ENCODE results near the gene GTPBP3.
A peak's percentile ranks its signal among the peaks of the same experiment; 100 is the strongest.

GTPBP3 gene

DNA sequence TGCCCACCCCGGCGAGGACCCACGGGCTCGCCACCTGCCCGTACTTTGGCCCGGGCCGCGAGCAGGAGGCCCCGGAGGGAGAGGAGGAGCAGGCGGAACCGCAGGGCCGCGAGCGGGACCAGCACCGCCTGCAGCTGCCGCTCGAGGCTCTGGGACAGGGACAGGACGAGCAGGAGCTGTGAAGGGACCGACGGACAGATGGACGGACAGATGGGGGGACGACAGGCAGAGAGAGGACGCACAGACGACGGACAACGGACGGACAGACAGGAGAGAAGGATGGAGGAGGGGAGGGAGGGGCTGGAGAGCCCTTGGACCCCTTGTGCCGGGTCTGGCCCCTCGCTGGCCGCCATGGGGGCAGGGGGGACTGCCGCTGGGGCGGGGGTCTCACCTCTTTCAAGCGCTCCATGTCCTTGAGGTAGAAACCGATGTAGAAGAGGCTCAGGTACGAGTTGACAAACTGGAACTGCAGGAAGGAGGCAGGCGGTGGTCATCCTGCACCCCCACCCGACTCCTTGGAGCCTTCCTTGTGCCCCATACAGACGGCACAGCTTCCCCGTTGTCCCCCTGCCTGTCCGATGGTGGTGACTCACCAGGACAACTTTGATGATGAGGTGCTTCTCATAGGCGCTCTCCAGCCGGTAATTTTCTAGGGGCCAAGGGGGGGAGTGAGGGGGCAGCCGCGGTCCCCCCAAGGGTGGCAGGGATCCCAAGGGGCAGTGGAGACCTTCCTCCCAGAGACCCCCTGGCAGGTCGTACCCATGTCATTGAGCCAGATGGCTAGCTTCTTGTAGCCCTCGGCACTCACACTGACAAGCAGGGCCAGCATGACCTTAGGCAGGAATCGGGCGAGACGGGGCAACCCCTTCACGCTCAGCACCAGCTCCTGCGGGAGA, 7.7 kb upstream of the GTPBP3 start:
- DNase-seq, result no peak

DNA sequence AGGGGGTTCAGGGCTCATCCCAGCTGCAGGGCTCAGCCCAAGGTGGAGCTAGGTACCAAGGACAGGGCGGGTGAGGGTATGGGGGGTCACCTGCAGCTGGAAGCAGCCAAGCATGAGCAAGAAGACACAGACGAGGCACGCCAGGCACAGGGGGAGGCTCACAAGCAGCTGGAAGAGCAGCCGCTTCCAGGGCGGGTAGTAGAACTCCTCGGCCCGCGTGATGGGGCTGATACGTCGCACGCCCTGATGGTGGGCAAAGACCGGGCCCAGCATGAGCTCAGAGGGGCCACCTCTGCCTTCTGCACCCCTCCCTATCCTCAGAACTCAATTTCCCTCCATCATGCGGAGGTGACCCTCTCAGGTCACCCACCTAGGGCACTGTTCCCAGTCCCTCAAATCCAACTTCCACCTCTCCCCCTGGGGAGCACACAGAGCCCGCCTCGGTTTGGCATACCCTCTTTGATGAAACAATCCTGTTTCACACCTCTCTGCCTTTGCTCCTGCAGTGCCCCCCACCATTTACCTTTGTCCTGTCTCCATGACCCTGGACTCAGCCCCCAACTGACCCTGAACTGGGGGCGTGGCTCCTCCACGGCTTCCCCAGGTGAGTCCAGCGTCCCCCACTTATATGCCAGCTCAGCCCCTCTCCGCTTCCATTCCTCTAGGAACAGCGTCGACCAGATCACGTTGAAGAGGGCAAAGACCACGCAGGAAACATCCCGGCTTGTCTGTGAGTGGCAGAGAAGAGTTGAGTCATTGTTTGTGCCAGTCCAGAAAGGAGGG, 6.9 kb upstream of the GTPBP3 start:
- no peak for DNase-seq

DNA sequence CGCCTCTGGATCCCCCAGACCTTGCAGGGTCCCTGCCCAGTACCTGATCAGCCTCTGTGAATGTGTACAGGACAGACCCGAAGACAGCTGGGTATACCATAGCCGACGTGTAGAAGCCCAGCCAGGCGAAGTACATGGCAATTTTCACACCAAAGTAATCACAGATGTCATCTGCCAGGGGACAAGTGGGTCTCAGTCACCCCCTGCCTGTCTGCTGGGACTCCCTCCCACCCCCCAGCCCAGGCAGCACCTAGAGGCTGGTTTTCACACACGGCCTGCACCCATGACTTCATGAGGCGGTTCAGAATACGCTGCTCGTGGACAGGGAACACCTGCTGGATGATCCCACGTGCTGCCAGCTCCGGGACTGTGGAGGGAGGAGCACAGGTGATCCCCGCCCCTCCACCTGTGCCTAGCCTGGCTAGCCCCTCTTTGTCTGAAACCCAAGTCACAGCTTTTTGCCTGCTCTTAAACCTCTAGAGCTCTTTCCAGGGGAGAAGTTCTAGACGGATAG, 6.3 kb upstream of the GTPBP3 start:
- no peak for DNase-seq

DNA sequence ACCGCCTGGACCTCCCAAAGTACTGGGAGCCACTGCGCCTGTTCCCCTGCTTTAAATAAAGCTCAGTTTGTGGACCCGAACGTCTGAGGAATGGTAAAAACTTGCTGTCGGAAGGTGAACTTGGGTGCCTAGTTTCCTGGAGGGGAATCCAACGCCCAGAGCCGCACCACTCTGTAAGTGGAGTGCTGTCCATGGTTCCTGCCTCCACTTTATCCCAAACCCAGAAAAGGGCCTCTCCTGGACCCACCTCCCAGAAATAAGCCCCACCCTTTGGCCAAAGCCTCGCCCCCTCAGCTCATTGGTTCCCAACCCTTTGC, 5.0 kb upstream of the GTPBP3 start:
- DNase-seq, result no peak

DNA sequence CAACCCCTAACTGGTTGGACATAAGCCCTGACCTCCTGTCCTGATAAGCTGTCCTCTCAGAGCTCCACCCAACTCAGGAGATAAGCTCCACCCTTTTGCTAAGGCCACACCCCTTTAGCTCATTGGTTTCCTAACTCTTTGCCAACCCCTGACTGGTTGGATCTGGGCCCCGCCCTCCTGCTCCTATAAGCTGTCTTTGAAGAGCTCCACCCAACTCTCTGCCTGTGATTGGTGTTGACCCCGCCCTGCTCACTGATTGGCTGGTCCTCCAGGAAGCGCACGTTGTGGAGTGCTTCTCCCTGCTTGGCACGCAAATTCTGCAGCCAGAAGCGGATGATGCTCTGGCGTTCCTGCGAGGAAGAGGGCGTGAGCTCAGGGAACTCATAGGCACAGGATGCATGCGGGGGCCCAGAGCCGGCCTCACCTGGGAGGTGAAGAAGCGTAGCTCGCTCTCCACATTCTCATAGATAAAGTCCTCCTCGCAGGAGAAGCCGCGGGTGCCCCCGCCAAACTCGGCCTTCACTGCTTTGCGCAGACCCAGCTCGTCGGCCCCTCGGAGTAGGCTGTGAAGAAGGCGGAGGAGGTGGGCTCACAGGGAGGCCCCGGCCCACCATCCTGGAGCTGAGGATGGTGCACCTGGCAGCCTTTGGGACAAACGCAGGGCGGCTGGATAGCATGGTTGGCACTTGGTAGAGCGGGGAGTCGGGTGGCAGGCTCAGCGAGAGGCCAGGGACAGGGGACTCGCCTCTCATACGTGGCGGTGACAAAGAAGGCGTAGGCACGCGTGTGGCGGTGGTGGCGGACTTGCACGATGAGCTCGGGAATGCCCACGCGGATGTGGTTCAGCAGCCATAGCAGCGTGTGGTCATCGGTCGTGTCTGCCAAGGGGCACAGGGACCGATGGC, 4.4 kb upstream of the GTPBP3 start:
- peak; percentile 42 for DNase-seq

DNA sequence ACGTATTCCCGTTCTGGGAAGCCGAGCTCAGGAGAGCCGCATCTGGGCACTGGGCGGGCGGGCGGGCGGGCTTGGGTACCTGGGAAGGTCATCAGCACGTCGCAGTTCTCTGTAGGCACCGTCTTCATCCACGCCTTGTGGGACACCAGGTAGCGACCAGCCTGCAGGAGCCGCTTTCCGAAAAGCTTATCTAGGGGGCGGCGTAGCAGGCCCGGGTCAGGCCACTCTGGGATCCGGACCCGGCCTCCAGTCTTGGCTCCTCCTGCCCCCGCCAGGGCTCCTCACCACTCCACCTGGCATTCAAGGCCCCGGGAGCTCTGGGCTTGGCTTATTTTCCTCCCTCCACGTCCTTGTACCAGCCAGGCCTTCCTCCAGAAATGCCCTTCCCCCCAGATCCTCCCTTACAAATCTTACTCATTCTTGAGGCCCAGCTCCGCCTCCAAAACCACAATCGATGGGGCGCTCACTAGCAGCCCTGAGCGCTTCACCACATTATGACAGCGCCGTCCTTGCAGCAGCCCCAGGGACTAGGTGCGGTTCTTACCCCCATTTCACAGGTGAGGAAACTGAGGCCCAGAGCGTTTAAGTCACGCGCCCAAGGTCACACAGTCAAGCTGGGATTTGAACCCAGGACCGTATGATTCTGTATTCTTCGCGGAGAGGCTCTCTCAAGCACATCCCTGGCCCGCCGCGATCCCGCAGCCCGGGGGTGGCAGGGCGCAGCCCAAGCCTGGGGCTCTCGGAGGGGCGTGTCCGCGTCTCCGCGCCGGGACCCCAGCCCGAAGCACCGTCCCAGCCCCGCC, 3.5 kb upstream of the GTPBP3 start:
- peak; percentile 78 for DNase-seq

DNA sequence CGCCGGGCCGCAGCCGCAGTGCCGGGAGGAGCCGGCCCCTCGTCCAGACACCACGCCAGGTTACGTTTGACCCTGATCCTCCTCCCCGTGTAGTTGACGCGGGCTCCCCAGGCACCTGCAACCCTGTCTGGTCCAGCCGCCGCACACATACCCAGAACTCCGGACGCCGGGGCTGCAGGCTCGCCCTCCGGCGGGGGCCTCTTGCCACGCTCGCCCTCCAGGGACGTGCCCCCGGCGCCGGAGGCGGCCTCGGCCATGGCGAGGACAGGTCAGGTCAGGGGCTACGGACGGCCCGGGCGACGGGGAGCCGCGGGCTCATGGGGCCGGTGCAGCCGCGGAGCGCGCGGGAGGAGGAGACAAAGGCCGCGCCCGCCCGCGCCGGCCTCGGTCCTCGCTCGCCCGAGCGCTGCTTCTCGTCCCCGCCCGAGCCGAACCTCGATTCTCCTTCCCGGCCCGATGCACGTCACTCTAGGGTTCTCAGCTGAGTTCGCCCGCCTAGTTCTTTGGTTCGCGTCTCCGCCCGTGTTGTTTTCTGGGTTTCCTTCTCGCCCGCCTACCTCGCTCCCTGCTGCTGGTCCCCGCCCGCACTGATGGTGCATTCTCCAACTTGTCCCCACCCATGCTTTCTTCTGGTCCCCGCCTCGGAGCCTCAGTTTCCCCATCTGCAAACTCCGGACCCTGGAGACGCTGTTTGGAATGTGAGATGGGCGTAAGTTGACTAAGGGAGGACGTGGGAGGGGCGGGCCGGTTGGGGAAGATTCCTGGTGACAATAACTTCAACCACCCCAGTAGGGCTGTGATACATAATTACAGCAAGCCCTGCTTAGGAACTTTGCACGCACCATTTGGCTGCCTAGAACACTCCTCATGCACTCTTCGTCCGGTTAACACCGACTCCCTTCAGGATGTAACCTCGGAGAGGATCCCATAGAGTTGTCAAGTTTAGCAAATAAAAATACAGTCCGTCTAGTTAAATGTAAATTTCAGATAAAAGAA, 2.6 kb upstream of the GTPBP3 start, which contains the start of gene ANO8:
ANO8 (minus strand) TSS at position 442 of the 996 bp plus-strand sequence; CDS start at position 257, 185 bp downstream.
- DNase-seq, result peak; percentile 100

DNA sequence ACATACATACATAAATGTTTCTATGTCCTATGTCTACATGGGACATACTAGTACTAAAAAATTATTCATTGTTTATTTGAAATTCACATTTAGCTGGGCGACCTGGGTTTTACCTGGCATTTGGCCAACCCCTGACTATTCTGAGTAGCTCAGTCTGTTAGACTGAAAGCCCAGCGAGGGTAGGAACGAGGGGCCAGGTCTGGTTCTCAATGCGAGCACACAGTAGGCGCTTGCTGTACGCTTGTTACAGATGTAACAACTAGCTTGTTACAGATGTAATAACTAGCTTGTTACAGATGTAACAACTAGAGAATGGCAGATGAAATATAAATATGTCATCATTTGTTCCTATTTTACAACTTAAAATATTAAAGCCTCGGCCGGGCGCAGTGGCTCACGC, 1.8 kb upstream of the GTPBP3 start:
- no peak for DNase-seq

DNA sequence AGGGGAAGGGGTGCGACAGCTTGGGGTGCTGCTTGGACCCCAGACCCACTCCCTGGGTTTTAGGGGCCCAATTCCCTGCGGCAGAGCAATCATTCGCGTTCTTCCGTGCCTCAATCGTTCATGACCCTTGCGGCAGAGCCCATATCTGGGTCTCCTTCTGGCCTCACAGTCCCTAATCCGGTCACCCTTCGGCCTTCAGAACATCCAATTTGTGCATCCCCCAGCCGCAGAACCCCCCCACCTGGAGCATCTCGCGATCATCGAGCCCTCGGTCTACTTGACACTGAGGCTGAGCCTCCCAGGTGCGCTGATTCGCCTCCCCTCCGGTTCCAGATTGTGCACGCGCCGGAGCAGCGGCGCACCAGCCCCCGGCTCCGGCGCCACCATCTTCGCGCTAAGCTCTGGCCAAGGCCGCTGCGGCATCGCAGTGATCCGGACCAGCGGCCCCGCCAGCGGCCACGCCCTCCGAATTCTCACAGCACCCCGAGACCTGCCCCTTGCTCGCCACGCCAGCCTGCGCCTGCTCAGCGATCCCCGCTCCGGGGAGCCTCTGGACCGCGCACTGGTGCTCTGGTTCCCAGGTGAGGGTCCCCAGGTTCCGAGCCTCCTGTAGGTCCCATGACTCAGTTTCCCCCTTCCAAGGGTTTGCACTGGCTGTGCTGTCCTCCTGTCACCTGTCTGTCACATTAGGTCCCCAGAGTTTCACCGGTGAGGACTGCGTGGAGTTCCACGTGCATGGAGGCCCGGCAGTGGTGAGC, 501 bp downstream of the GTPBP3 start:
- DNase-seq, result no peak

DNA sequence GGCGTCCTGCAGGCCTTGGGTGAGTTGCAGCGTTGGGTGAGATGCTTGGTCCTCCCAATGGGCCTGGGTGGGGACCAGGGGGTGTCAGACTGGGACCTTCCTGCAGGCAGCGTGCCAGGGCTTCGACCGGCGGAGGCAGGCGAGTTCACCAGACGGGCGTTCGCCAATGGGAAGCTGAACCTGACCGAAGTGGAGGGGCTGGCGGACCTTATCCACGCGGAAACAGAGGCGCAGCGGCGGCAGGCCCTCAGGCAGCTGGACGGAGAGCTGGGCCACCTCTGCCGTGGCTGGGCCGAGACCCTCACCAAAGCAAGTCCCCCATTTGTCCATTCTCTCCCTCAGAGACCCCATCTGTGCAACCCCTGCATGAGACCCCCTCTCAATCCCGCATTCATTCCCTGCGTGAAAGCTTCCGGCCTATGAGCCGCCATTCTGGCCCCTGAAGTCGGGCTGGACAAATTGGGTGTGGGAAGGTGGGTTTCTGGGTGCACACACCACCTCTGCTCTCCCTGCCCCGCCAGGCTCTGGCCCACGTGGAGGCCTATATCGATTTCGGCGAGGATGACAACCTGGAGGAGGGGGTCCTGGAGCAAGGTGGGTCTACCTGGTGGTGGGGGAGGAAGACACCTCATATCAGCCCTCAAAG, 1.2 kb downstream of the GTPBP3 start:
- no peak for DNase-seq

DNA sequence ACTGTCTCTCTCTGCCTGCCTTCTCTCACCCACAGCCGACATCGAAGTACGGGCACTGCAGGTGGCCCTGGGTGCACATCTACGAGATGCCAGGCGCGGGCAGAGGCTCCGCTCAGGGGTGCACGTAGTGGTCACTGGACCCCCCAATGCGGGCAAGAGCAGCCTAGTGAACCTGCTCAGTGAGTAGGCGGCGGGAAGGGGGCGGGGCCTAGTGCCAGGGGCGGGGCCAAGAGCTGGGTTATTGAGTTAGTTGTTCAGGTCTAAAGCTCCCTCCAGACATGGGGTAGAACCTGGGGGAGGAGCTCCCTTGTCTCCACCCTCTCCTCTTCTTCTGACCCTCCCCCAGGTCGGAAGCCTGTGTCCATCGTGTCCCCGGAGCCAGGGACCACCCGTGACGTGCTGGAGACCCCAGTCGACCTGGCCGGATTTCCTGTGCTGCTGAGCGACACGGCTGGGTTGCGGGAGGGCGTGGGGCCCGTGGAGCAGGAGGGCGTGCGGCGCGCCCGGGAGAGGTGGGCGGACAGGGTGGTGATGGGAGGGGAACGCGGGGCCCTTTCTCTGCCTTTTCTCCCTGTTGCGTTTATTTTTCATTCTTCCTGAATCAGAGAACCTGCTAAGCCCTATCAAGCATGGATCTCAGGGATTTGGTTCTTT, 1.9 kb downstream of the GTPBP3 start:
- DNase-seq, result no peak

DNA sequence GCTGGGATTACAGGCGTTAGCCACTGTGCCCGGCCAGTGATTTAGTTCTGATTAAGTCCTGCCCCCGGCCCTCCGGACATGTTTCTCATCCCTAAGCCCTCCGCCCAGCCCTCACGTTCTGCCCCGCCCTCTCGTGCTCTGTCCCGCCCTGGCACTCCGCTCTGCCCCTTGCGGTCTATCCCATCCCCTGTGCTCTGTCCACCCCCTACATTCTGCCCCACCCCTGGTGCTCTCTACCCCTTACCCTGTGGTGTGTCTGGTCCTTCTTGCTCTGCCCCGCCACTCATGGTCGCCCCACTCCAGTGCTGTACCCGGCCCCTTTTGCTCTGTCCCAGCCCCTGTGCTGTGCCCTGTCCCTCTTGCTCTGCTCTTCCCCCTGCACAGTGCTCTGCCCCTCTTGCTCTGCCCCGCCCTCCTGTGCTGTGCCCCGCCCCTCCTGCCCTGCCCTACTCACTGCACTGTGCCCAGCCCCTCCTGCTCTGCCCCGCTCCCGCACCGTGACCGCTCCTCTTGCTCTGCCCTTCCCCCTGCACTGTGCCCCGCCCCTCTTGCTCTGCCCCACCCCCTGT, 3.0 kb downstream of the GTPBP3 start:
- DNase-seq, result peak; percentile 47

DNA sequence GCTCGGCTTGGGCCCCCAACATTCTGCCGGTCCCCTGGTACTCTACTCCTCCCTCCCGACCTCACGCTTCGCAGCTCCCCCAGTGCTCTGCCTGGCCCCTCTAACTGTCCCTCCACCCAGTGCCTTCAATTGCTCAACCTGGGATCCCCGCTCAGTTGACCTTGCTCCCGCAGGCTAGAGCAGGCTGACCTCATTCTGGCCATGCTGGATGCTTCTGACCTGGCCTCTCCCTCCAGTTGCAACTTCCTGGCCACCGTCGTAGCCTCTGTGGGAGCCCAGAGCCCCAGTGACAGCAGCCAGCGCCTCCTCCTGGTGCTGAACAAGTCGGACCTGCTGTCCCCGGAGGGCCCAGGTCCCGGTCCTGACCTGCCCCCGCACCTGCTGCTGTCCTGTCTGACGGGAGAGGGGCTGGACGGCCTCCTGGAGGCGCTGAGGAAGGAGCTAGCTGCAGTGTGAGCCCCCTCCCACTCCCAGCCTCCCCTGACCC, 3.6 kb downstream of the GTPBP3 start:
- no peak for DNase-seq

DNA sequence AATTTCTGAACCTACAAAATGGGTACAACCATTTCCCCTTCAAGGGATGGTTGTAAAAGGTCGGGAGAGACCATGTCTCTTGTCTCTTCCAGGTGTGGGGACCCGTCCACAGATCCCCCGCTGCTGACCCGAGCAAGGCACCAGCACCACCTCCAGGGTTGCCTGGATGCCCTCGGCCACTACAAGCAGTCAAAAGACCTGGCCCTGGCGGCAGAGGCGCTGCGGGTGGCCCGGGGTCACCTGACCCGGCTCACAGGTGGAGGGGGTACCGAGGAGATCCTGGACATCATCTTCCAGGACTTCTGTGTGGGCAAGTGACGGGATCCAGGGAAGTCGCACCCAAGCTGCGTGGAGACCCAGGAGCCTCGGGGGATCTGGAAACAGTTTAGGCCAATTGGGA, 4.0 kb downstream of the GTPBP3 start:
- DNase-seq, result no peak

DNA sequence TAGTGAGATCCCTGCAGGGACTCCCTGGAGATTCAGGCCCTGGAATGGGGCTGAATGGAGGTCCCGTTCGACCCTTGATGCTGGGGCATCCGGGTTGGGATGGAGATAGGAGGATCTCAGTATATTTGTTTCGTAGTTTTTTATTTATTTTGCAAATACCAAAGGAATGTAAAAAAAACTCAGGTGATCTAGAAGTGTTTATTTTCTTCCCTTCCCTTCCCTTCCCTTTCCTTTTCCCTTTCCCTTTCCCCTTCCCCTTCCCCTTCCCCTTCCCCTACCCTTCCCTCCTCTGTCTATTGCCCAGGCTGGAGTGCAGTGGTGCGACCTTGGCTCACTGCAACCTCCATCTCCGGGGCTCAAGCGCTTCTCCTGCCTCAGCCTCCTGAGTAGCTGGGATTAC, 4.5 kb downstream of the GTPBP3 start:
- no peak for DNase-seq

DNA sequence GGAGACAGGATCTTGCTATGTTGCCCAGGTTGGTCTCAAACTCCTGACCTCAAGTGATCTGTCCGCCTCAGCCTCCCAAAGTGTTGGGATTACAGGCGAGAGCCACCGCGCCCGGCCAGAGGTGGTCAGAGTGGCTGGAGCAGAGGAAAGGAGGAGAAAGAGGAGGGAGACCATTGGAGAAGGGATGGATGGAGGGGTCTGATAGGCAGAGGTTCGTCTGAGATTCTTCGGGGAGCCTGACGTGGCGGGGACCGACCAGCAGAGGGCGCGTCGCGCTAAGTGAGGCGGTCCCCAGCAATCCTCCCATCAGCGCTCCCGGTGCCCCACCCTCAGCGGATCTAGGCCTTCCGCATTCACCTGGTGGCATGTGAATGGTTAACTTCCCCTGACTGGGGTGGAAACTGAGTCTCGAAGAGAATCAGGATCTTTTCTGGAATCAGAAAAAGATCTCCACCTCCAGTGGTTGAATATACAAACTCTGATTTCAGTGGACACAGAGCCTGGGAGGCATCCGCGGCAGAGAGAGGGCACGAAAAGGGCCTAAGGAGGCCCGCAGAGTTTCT, 8.8 kb downstream of the GTPBP3 start:
- DNase-seq, result peak; percentile 19

DNA sequence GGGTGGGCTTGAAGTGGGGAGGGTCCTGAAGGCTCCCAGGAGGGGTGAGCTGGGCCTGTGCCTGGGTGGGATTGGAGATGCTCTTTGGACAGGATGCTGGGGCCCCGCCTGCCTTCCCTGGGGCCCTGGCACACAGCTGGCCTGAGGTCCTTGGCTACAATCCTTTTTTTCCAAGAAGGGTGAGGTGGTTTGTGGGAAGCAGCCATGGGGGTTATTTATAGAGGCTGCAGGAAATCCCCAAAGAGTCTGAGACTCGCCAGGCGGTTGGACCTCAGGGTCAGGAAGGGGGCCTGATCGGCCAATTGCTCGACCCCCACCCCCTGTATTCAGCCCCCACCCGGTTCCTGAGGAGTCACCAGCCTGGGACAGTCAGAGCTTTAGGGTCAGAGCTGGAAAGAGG, 10.0 kb downstream of the GTPBP3 start:
- no peak for DNase-seq

DNA sequence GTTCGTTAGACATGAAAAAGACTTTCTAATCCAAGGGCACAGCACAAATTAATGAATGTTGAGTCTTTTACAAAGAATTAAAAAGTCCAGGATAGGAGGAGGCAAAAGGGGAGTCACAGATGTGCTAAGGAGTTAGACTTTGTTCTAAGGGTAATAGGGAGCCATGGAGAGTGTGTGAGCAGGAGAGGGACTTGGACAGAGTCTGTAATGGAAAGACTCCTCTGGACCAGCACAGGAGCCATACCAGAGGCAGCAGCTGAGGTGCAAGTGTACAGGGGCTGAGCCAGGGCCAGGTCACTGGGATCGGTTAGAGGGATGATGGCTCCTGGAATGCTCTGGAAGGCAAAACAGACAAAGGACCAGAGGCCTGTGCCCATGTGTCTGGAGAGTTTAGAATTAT, 10.5 kb downstream of the GTPBP3 start:
- DNase-seq, result no peak
